MCF 10A (cell line): ENCODE data around the gene POU2F3. TPM values are rescaled to one million over a fixed set of nuclear protein-coding genes. Genes with fewer than 3 reads are reported as not detected.

ENCODE experiments used
- BruUV-seq: library from RNA; stranded (reverse); fragments of 400-500 nt; replicated peaks from 2 replicates; lab custom pipeline; 2021; lab: Mats Ljungman, UMichigan
- CTCF ChIA-PET: fragments of 300-600 bp; sonication (Branson Sonifier 250); formaldehyde crosslinking; extraction: SDS; loops from one replicate; lab custom pipeline; 2021; ENCODE audit warnings: antibody characterized with exemption, inconsistent platforms; lab: Yijun Ruan, JAX
- POLR2A ChIA-PET: fragments of 300-600, 350-650 bp; sonication (Branson Sonifier 250); formaldehyde crosslinking; extraction: SDS; loops from one replicate; lab custom pipeline; 2020; ENCODE audit warnings: antibody characterized with exemption, inconsistent platforms; lab: Yijun Ruan, JAX
- DNase-seq: peaks from one replicate; pipeline ENCODE4 v3.0.0-alpha.2; 2018; ENCODE audit not compliant: unreplicated experiment
- H3K27ac Mint-ChIP-seq: one replicate; pipeline ENCODE4 v1.8.0; 2022; ENCODE audit warnings: mild to moderate bottlenecking, low read depth, mixed read lengths; ENCODE audit not compliant: unreplicated experiment
- H3K27me3 Mint-ChIP-seq: one replicate; pipeline ENCODE4 v1.8.0; 2022; ENCODE audit warnings: mixed read lengths; ENCODE audit not compliant: insufficient read depth, unreplicated experiment
- H3K36me3 Mint-ChIP-seq: one replicate; pipeline ENCODE4 v1.8.0; 2022; ENCODE audit warnings: mild to moderate bottlenecking, moderate library complexity, mixed read lengths; ENCODE audit not compliant: insufficient read depth, unreplicated experiment
- H3K4me1 Mint-ChIP-seq: one replicate; pipeline ENCODE4 v1.8.0; 2022; ENCODE audit warnings: mixed read lengths; ENCODE audit not compliant: insufficient read depth, unreplicated experiment
- H3K4me3 Mint-ChIP-seq: one replicate; pipeline ENCODE4 v1.8.0; 2022; ENCODE audit warnings: mild to moderate bottlenecking, moderate library complexity, mixed read lengths; ENCODE audit not compliant: unreplicated experiment
- H3K9me3 Mint-ChIP-seq: one replicate; pipeline ENCODE4 v1.8.0; 2022; ENCODE audit warnings: mixed read lengths; ENCODE audit not compliant: unreplicated experiment
- intact Hi-C: fragments of 100-400 bp; cut with micrococcal nuclease; formaldehyde crosslinking; loops from 2 replicates; pipeline ENCODE4 v1.14.1; 2022
- total RNA-seq: library from RNA; stranded (reverse); gene quantifications from 2 replicates; pipeline ENCODE4 v1.2.3, GENCODE V29; 2022
- TF ChIP-seq, protein P1 (sequence below): fragments of 200-600 bp; IDR thresholded peaks from one replicate; pipeline ENCODE4 v1.8.0; 2022; ENCODE audit warnings: antibody characterized with exemption, mild to moderate bottlenecking; ENCODE audit not compliant: unreplicated experiment

Gene POU2F3
- total RNA-seq, 1 experiment from 2014 or later, result not detected

DNA sequence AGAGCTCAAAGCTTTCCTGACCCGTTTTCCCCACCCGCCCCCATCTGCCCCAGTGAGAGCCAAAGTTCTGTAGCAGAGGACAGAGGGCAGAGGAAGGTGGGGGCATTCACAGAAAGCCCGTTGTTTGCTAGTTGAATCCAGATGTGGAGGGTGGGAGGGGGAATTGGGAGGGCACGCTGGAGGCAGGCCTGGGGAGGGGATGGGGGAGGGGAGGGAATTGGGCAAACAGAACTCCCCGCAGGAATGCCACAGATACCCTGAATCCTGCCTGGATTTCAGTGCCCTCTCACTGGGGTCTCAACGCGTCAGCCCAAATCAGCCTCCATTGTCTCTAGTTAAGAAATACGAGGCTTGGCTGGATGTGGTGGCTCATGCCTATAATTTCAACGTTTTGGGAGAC lies 42.0 kb upstream of the POU2F3 start:
- Mint-ChIP-seq H3K9me3 (no peaks in the 10 kb centered on the region), H3K27ac (no peak overlapping the region), H3K4me1 (no peaks in the 10 kb centered on the region), H3K4me3 (no peak overlapping the region), H3K27me3 (no peaks in the 10 kb centered on the region), H3K36me3 (peaks cover 7% of the 10 kb centered on the region)
- no peak for DNase-seq
- ChIA-PET POLR2A (no interaction called here), CTCF (interaction anchor here (0.5 to 0.6 kb wide), 2 partner anchors 10 to 16 kb away, joined by 3 to 4 read pairs; no protein-coding TSS in a partner anchor)
- TF ChIP-seq, protein P1, sequence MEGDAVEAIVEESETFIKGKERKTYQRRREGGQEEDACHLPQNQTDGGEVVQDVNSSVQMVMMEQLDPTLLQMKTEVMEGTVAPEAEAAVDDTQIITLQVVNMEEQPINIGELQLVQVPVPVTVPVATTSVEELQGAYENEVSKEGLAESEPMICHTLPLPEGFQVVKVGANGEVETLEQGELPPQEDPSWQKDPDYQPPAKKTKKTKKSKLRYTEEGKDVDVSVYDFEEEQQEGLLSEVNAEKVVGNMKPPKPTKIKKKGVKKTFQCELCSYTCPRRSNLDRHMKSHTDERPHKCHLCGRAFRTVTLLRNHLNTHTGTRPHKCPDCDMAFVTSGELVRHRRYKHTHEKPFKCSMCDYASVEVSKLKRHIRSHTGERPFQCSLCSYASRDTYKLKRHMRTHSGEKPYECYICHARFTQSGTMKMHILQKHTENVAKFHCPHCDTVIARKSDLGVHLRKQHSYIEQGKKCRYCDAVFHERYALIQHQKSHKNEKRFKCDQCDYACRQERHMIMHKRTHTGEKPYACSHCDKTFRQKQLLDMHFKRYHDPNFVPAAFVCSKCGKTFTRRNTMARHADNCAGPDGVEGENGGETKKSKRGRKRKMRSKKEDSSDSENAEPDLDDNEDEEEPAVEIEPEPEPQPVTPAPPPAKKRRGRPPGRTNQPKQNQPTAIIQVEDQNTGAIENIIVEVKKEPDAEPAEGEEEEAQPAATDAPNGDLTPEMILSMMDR, result no peak
- no TSS peak for BruUV-seq
- intact Hi-C loops, result no loop called here

DNA sequence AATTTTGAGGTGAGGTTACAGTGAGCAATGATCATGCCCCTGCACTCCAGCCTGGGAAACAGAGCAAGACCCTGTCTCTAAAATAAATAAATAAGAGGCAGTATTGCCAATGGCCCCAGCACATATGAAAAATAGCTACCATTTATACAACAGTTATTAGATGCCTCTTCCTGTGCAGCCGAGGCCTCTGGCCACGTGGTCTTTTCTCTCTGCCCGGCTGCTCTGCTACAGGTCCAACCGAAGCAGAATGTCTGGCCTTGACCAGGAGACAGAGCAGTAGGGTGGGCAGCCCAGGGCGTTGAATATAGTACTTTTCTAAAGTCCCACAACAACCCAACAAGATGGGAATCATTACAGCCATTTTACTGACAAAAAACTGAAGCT lies 41.5 kb upstream of the POU2F3 start:
- CTCF ChIA-PET, result interaction anchor here (0.5 to 0.7 kb wide), 3 partner anchors 9 to 739 kb away, joined by 3 to 4 read pairs (median 3); no protein-coding TSS in a partner anchor
- Mint-ChIP-seq H3K27me3 (no peaks in the 10 kb centered on the region), H3K4me3 (no peak overlapping the region), H3K27ac (no peak overlapping the region), H3K9me3 (no peaks in the 10 kb centered on the region), H3K4me1 (no peaks in the 10 kb centered on the region), H3K36me3 (peaks cover 4% of the 10 kb centered on the region)
- POLR2A ChIA-PET, result no interaction called here
- intact Hi-C loops, result no loop called here
- TF ChIP-seq, protein P1, result no peak
- DNase-seq, result no peak
- no TSS peak for BruUV-seq

- TF ChIP-seq, protein P1, result no peak
- Mint-ChIP-seq H3K9me3 (no peaks in the 10 kb centered on the region), H3K36me3 (no peaks in the 10 kb centered on the region), H3K27ac (no peak overlapping the region), H3K4me1 (no peaks in the 10 kb centered on the region), H3K27me3 (no peaks in the 10 kb centered on the region), H3K4me3 (no peak overlapping the region)
- intact Hi-C loops, result no loop called here
- POLR2A ChIA-PET, result no interaction called here
- BruUV-seq, result no TSS peak
- CTCF ChIA-PET, result interaction anchor here (0.5 to 0.7 kb wide), 2 partner anchors 9 to 739 kb away, joined by 3 to 4 read pairs; no protein-coding TSS in a partner anchor
- no peak for DNase-seq
Observed at GRCh38 chr11:120198787-120199469, 41.0 kb upstream of the POU2F3 start.

GRCh38 chr11:120199613-120200012 lies 40.3 kb upstream of the POU2F3 start:
- Mint-ChIP-seq H3K4me3 (no peak overlapping the region), H3K36me3 (no peaks in the 10 kb centered on the region), H3K27ac (no peak overlapping the region), H3K27me3 (no peaks in the 10 kb centered on the region), H3K4me1 (no peaks in the 10 kb centered on the region), H3K9me3 (no peaks in the 10 kb centered on the region)
- intact Hi-C loops, result no loop called here
- DNase-seq, result no peak
- ChIA-PET POLR2A (no interaction called here), CTCF (interaction anchor here (0.6 to 0.7 kb wide), 2 partner anchors 30 to 1272 kb away, joined by 3 read pairs; no protein-coding TSS in a partner anchor)
- TF ChIP-seq, protein P1, result no peak
- BruUV-seq, result no TSS peak
